ENCODE measurements around the gene SNRPN. TPM values are rescaled to one million over a fixed set of nuclear protein-coding genes. Genes with fewer than 3 reads are reported as not detected.
A peak's percentile ranks its signal among the peaks of the same experiment; 100 is the strongest.
"Not testable (repeated sequence)": the region's sequence is repeated elsewhere in the genome, so short reads cannot be mapped to it uniquely, and the experiment has no call there.

SNRPN gene
- total and polyA plus RNA-seq, 8 donors = 57.4 to 233 (median 94.9) TPM

DNA sequence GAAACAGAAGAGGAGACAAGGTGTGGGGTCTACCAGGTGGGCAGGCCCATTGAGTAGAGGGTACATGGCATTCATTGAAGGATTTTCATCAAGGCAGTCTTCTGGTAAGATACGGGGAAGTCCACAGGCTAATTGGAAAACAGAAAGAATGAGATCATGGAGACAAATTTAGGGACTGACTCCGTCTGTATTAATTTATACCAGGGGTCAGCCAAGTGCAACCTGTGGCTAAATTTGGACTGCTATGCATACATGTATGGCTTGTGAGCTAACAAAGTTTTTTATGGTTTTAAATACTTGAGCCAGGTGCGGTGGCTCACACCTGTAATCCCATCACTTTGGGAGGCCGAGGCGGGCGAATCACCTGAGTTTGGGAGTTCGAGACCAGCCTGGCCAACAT is 21.1 kb upstream of the SNRPN start:
- Histone ChIP-seq H3K4me1 (no peaks in the 10 kb centered on the region), H3K27me3 (no peaks in the 10 kb centered on the region), H3K4me3 (no peak overlapping the region), H3K36me3 (no peaks in the 10 kb centered on the region), H3K27ac (no peak overlapping the region), H3K9me3 (peaks cover 0 to 59% (median 12%) of the 10 kb centered on the region in 4 donors)
- 85 to 92% (median 91%) methylated on average over 6 to 7 of the region's 7 CpGs for WGBS, 5 donors
- TF ChIP-seq EP300 (IDR thresholded peaks at IDR 0.05) (no peak), CTCF (IDR thresholded peaks at IDR 0.05) (no peak), POLR2AphosphoS5 (IDR thresholded peaks at IDR 0.05) (no peak), POLR2A (IDR thresholded peaks at IDR 0.05) (no peak)
- intact Hi-C loops (cut with DNase I; ENCODE audit: low total_unique reads) = no loop called here
- DNase-seq = no peak

- H3K27me3 ChIP-seq; H3K4me3 ChIP-seq; intact Hi-C loops (cut with DNase I; ENCODE audit: low total_unique reads); H3K27ac ChIP-seq; H3K4me1 ChIP-seq; H3K36me3 ChIP-seq; DNase-seq: not testable (repeated sequence)
- peaks cover 0 to 60% (median 2%) of the 10 kb centered on the region in 4 donors for H3K9me3 ChIP-seq
- 63 to 76% (median 76%) methylated on average over 3 of the region's 3 CpGs for WGBS, 5 donors
Observed at GRCh38 chr15:24938224-24938623, 16.6 kb upstream of the SNRPN start.

- no peak overlapping the region for H3K27ac ChIP-seq
Observed at GRCh38 chr15:24940236-24940635, 14.6 kb upstream of the SNRPN start.

GRCh38 chr15:24943361-24943760 is 11.4 kb upstream of the SNRPN start:
- peaks cover 0 to 8% (median 4%) of the 10 kb centered on the region in 4 donors for H3K4me1 ChIP-seq
- DNase-seq = no peak
- H3K27ac ChIP-seq = no peak overlapping the region
- H3K27me3 ChIP-seq = no peaks in the 10 kb centered on the region
- H3K9me3 ChIP-seq = peaks cover 0 to 30% (median 4%) of the 10 kb centered on the region in 4 donors
- H3K36me3 ChIP-seq = no peaks in the 10 kb centered on the region
- no peak for TF ChIP-seq POLR2A (IDR thresholded peaks at IDR 0.05)
- no peak for TF ChIP-seq CTCF (IDR thresholded peaks at IDR 0.05)
- TF ChIP-seq EP300 (IDR thresholded peaks at IDR 0.05) = no peak
- TF ChIP-seq POLR2AphosphoS5 (IDR thresholded peaks at IDR 0.05) = no peak
- 55 to 81% (median 71%) methylated on average over 1 of the region's 1 CpG for WGBS, 5 donors
- intact Hi-C loops (cut with DNase I; ENCODE audit: low total_unique reads) = loop anchor here (10.0 kb wide), 1 partner anchor 61 kb away; no protein-coding TSS in a partner anchor
- H3K4me3 ChIP-seq = no peak overlapping the region

More at GRCh38 chr15:24940236-24940635, 14.6 kb upstream of the SNRPN start:
- no peaks in the 10 kb centered on the region for H3K27me3 ChIP-seq
- no peaks in the 10 kb centered on the region for H3K36me3 ChIP-seq
- H3K4me3 ChIP-seq = no peak overlapping the region
- peaks cover 0 to 3% (median under 1%) of the 10 kb centered on the region in 4 donors for H3K4me1 ChIP-seq
- TF ChIP-seq POLR2A (IDR thresholded peaks at IDR 0.05) (no peak), EP300 (IDR thresholded peaks at IDR 0.05) (no peak), CTCF (IDR thresholded peaks at IDR 0.05) (no peak), POLR2AphosphoS5 (IDR thresholded peaks at IDR 0.05) (no peak)
- WGBS, 5 donors = 39 to 47% (median 45%) methylated on average over 2 of the region's 2 CpGs
- H3K9me3 ChIP-seq = peaks cover 0 to 46% (median 0%) of the 10 kb centered on the region in 4 donors
- DNase-seq = no peak
- intact Hi-C loops (cut with DNase I; ENCODE audit: low total_unique reads) = loop anchor here (10.0 kb wide), 1 partner anchor 65 kb away; no protein-coding TSS in a partner anchor

GRCh38 chr15:24944954-24945353 is 9.8 kb upstream of the SNRPN start:
- peaks cover 0 to 8% (median 4%) of the 10 kb centered on the region in 4 donors for H3K4me1 ChIP-seq
- H3K4me3 ChIP-seq = no peak overlapping the region
- DNase-seq = peak in 1 of 2 donors; percentile 29
- 5 to 24% (median 20%) methylated on average over 1 of the region's 1 CpG for WGBS, 5 donors
- no peaks in the 10 kb centered on the region for H3K36me3 ChIP-seq
- no peak for TF ChIP-seq POLR2AphosphoS5 (IDR thresholded peaks at IDR 0.05)
- TF ChIP-seq CTCF (IDR thresholded peaks at IDR 0.05) = no peak
- no peak for TF ChIP-seq POLR2A (IDR thresholded peaks at IDR 0.05)
- no peak for TF ChIP-seq EP300 (IDR thresholded peaks at IDR 0.05)
- no peak overlapping the region for H3K27ac ChIP-seq
- no peaks in the 10 kb centered on the region for H3K27me3 ChIP-seq
- intact Hi-C loops (cut with DNase I; ENCODE audit: low total_unique reads) = loop anchor here (10.0 kb wide), 1 partner anchor 60 kb away; no protein-coding TSS in a partner anchor
- peaks cover 0 to 21% (median 4%) of the 10 kb centered on the region in 4 donors for H3K9me3 ChIP-seq

All from stomach (tissue), 9 donors.